ENCODE results near the gene TMEM150B.

DNA sequence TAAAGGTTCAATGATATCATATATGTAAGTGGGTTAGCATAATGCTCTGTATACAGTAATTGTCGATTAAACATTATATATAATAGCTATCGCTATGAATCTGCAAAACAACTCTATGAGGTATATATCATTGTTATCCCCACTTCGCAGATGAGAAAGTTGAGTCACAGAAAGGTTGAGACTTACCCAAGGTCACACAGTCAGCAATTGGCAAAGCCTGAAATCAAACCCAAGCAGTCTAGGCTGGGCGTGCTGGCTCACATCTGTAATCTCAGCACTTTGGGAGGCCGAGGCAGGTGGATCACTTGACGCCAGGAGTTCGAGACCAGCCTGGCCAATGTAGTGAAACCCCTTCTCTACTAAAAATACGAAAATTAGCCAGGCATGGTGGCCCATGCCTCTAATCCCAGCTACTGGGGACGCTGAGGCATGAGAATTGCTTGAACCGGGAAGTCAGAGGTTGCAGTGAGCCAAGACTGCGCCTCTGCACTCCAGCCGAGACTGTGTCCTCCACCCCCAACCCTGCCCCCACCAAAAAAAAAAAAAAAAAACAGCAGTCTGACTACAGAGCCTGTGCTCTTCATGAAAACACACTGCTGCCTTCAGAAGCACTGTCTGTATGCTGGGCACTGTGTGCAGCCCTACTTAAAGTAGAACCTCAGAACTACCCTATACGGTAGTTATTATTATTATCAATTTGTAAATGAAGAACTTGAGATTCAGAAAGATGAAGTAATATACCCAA lies 46.6 kb downstream of the TMEM150B start:
- TF ChIP-seq, protein P1, sequence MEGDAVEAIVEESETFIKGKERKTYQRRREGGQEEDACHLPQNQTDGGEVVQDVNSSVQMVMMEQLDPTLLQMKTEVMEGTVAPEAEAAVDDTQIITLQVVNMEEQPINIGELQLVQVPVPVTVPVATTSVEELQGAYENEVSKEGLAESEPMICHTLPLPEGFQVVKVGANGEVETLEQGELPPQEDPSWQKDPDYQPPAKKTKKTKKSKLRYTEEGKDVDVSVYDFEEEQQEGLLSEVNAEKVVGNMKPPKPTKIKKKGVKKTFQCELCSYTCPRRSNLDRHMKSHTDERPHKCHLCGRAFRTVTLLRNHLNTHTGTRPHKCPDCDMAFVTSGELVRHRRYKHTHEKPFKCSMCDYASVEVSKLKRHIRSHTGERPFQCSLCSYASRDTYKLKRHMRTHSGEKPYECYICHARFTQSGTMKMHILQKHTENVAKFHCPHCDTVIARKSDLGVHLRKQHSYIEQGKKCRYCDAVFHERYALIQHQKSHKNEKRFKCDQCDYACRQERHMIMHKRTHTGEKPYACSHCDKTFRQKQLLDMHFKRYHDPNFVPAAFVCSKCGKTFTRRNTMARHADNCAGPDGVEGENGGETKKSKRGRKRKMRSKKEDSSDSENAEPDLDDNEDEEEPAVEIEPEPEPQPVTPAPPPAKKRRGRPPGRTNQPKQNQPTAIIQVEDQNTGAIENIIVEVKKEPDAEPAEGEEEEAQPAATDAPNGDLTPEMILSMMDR (conservative IDR thresholded peaks at IDR 0.05) = no peak
- TF ChIP-seq EZH2 (IDR thresholded peaks at IDR 0.05; ENCODE audit: low read depth) = no peak

Measured in PC-9 (cell line).